Caki2 (cell line): ENCODE results near the gene KIFC3. TPM values are rescaled to one million over a fixed set of nuclear protein-coding genes. Genes with fewer than 3 reads are reported as not detected.
"Not testable (repeated sequence)": the region's sequence is repeated elsewhere in the genome, so short reads cannot be mapped to it uniquely, and the experiment has no call there.

ENCODE experiments used
- DNase-seq: peaks from one replicate; pipeline ENCODE4 v3.0.0-alpha.2; 2015; ENCODE audit warnings: low read depth
- in situ Hi-C: cut with HindIII; loops from 2 replicates; pipeline ENCODE4 v1.10.0; 2016; ENCODE audit warnings: low sequenced_read_pairs, low pct_unique_long_range_greater_than_20kb, mixed read lengths
- total RNA-seq: library from RNA; depleted of rRNA; stranded (reverse); fragments of >200 nt; shearing (Covaris generic); gene quantifications from 2 replicates; pipeline ENCODE4 v1.2.3, GENCODE V29; 2014; ENCODE audit warnings: low replicate concordance

Gene KIFC3
- total RNA-seq, 1 experiment from 2014 or later: 89.2 TPM

GRCh38 chr16:57797216-57797525 is 5.1 kb downstream of the KIFC3 start:
- DNase-seq: no peak
- in situ Hi-C loops: no loop called here

GRCh38 chr16:57796014-57796413 is 6.3 kb downstream of the KIFC3 start:
- in situ Hi-C loops, DNase-seq: not testable (repeated sequence)

GRCh38 chr16:57795431-57795878 is 6.8 kb downstream of the KIFC3 start:
- in situ Hi-C loops: no loop called here
- DNase-seq: peak; percentile 75

GRCh38 chr16:57794849-57795430 is 7.4 kb downstream of the KIFC3 start:
- in situ Hi-C loops: no loop called here
- no peak for DNase-seq

GRCh38 chr16:57791893-57792461 is 10.3 kb downstream of the KIFC3 start:
- in situ Hi-C loops: no loop called here
- DNase-seq: no peak

GRCh38 chr16:57791195-57791892 is 10.9 kb downstream of the KIFC3 start:
- in situ Hi-C loops: no loop called here
- no peak for DNase-seq

- no peak for DNase-seq
- in situ Hi-C loops: no loop called here
Measured at GRCh38 chr16:57788951-57789350, 13.3 kb downstream of the KIFC3 start.

GRCh38 chr16:57788252-57788841 is 13.9 kb downstream of the KIFC3 start:
- no peak for DNase-seq
- in situ Hi-C loops: no loop called here

GRCh38 chr16:57787519-57787905 is 14.8 kb downstream of the KIFC3 start:
- in situ Hi-C loops: no loop called here
- no peak for DNase-seq

GRCh38 chr16:57786632-57787518 is 15.4 kb downstream of the KIFC3 start:
- in situ Hi-C loops: no loop called here
- DNase-seq: no peak

- in situ Hi-C loops: no loop called here
Measured at GRCh38 chr16:57785924-57786323, 16.4 kb downstream of the KIFC3 start.

GRCh38 chr16:57785385-57785784 is 16.9 kb downstream of the KIFC3 start:
- DNase-seq: no peak
- in situ Hi-C loops: no loop called here

More at GRCh38 chr16:57785924-57786323, 16.4 kb downstream of the KIFC3 start:
- DNase-seq: no peak

GRCh38 chr16:57784334-57784733 is 18.0 kb downstream of the KIFC3 start:
- DNase-seq: no peak
- in situ Hi-C loops: no loop called here

GRCh38 chr16:57783883-57784282 is 18.4 kb downstream of the KIFC3 start:
- in situ Hi-C loops: no loop called here
- DNase-seq: no peak

- in situ Hi-C loops: no loop called here
- DNase-seq: no peak
Measured at GRCh38 chr16:57783116-57783515, 19.2 kb downstream of the KIFC3 start.

GRCh38 chr16:57782607-57783055 is 19.7 kb downstream of the KIFC3 start:
- in situ Hi-C loops, DNase-seq: not testable (repeated sequence)

- DNase-seq: no peak
- in situ Hi-C loops: no loop called here
Measured at GRCh38 chr16:57781741-57782606, 20.3 kb downstream of the KIFC3 start.

GRCh38 chr16:57781349-57781740 is 20.9 kb downstream of the KIFC3 start:
- in situ Hi-C loops: no loop called here

More at GRCh38 chr16:57781349-57781740, 20.9 kb downstream of the KIFC3 start:
- DNase-seq: no peak
